ENCODE measurements around the gene RASGRP1.

Gene RASGRP1

DNA sequence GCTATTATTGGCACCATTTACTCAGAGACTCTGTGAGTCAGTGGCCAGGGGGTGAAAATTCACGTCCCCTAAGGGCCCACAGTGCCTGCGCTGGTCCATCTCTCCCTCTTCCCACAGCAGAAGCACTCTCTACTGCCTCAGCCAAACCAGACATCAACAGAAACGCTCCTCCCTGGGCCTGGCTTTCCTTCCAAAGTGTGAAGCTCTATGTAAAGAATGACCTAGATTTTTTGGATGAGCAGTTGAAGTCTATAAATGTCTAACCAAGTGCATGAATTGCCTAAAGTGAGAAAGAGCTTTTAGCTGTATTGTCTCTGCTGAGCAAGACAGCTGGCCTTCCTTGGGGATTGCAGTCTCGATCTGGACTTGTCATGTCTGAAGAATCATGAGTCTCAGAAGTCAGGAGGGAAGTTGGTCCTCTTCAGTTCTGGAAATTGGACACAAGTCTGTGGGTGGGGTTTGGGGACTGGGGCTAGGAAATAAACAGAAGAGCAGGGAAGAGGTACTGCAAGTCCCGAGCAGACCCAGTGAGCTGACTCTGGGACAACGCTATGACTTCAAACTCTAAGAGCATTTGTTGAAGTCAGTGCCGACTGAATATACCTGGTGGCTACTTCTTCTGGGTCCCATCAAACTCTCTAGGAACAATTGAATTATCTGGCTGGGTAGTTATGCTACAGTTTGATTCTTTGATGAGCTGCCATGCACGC lies 29.0 kb downstream of the RASGRP1 start:
- no peak for DNase-seq

- no peak for DNase-seq
Measured at GRCh38 chr15:38534691-38535090, 29.9 kb downstream of the RASGRP1 start.

DNA sequence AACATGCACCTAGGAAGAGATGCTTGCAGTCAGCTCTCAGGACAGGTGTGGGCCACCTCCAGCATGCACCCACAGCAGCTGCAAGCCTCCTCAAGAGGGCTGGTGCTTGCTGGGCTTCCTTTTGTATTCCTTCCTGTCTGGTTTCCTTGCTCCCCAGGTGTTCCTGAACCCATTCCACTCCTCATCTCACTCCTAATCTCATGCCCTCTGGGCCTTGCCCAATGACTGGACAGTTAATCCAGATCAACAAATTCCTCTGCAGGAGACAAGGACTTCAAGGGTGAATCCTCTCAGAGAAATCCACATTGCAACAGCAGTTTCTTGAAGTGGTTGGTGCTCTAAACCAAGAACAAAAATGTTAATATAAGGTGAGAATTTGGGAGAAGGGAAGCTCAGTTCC lies 30.7 kb downstream of the RASGRP1 start:
- DNase-seq: no peak

- DNase-seq: no peak
Measured at GRCh38 chr15:38533416-38533915, 31.1 kb downstream of the RASGRP1 start.

DNA sequence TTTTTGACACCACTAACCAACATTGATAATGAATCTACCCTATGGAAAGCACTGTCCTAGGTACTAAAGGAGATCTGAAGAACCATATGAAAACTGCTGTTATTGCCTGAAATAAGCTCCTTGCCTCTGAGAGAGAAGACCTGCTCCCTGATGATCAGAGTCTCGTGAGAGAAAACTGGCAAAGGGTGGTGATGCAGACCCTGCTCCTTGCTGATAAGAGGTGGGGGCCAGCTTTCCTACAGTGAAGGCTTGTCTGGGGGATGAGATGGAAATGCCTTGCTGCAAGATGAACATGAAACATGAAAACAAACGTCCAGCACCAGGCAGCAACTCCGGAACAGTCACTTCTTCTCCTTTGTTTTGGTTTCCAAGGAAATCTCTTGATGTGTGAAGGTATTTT lies 31.9 kb downstream of the RASGRP1 start:
- no peak for DNase-seq

GRCh38 chr15:38531509-38531908 lies 33.1 kb downstream of the RASGRP1 start:
- no peak for DNase-seq

- DNase-seq: no peak
Measured at GRCh38 chr15:38530113-38530512, 34.5 kb downstream of the RASGRP1 start.

- DNase-seq: no peak
Measured at GRCh38 chr15:38528294-38528693, 36.3 kb downstream of the RASGRP1 start.

DNA sequence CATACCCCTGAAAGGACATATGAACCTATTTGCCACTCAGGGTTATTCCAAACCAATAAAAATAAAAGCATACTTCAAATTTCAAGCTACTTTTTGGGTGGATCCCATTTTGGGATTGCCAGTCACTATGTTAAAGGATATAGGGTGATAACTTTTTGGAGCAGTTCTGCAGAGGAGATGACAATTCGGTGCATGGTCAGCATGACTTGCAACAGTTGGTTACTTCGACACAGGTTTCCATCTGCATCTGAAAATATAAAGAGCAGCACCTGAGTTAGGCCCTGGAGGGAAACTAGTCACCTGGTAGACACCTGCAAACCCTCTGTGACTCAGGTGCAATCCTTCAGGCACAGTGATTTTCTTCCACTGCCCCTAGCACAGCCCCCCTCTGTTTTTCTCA lies 38.5 kb downstream of the RASGRP1 start:
- no peak for DNase-seq

DNA sequence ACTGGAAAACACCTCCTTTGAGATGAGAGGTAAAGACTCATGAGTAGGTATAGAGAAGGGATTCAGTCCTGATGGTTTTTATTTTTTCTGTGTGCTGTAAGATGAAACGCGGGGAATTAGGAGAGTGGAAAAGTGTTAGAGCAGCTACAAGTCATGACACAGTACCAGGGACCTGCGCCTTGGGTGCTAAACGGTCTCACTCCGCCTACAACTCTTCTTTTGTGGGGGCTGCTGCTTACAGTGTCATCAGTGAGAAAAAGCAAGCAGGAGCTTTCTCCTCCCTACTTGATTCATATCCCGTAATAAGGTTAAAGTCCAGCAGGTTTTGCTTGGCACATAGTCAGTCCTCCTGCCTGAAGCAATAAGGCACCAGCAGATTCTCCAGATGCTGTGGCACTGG lies 39.1 kb downstream of the RASGRP1 start:
- DNase-seq: no peak

DNA sequence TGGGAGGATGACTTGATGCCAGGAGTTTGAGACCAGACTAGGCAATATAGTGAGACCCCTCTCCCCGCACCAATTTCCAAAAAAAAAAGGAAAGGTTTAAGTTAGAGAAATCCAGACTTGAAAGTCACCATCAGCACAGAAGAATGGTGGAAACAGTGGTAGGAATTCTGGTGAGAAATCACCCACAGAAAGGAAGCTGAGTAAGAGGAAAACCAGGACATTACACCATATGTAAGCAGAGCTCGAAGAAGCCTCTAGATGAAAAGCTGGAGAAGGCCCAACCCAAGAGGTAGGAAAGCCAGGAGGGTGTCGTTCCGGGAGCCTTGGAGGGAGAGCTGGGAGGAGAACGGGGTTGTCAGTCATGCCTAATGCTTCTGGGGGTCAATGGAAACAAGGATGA lies 40.5 kb downstream of the RASGRP1 start:
- DNase-seq: no peak

DNA sequence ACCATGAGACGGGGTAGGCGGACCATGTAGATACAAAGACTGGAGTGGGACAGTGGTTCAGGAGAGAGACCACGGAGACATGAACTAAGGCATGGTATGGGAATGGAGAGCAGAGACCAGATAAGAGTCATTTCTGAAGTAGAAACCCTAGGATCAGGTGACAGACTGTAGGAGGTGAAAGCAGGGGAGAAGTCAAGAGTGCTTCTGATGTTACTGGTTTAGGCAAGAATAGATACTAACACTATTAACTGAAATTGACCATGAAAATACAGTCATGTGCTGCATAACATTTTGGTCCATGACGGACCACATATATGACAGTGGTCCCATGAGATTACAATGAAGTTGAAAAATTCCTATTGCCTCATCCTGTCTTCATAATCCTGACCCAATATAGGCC lies 41.7 kb downstream of the RASGRP1 start:
- DNase-seq: no peak

DNA sequence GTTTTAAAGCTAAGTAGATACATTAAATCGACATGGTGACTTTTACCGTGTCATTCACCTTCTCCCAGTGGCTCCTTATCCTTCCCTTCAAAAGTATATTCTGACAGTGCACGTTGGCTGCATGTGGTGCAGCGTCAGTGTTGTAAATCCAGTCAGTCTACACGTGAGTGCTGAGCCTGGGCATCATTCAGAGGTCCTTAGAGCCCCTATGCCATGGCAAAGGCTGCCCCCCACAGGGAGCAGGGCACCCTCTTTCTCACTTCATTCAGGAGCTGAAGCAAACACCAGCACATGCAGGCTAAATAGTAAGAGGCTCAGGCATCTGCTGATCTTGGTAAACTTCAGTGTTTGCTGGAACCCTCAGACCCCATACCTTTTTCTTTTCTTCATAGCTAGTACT lies 43.3 kb downstream of the RASGRP1 start:
- DNase-seq: no peak

DNA sequence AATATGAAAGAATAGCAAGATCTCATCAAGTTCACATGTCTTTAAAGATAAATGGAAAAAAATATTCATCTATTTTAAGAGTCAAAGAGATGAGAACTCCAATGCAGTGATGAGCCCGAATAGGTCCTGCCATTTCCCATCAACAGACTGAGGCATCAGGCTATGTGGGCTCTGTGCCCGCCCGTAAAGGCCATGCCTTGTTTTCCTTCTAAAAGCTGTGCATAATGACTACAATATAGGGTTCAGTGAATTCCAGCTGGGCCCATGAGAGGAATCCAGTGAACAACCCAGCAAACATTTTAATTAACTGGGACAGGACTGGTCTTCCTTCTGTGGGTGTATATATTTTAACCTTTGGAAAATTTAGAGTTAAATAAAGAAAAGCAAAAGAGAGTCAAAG lies 44.6 kb downstream of the RASGRP1 start:
- no peak for DNase-seq

- DNase-seq: no peak
Measured at GRCh38 chr15:38518084-38518483, 46.5 kb downstream of the RASGRP1 start.

DNA sequence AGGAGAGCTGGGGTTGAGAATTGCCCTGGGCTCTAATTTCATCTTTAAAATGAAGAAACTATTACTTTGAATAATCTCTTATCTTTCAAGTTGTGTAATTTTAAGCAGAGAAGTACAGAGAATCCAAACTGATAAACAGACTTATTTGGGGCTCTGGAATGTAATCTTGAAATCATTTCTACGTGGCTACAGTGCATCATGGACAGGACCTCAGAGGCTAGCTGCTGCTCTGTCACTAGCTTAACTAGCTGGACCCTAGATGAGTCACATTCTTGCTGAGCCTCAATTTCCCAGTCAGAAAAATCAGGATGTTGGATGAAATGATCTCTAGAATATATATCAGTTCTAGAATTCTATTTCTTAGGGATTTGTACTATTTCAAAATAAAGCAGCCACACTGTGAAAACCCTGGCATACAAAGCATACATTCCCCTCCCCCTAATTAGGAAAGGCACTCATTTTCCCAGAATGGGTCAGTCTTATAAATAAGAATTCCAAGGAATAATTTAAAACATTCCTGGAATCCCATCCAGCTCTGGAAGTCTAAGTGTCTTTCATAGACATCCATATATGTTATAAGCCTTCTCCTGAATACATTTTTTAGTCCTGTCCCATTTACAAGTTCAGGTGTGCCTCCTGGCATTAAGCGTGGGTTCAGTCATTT lies 47.2 kb downstream of the RASGRP1 start:
- no peak for DNase-seq

- DNase-seq: no peak
Measured at GRCh38 chr15:38516626-38517025, 48.0 kb downstream of the RASGRP1 start.

- no peak for DNase-seq
Measured at GRCh38 chr15:38514601-38515000, 50.0 kb downstream of the RASGRP1 start.

- DNase-seq: no peak
Measured at GRCh38 chr15:38512901-38513300, 51.7 kb downstream of the RASGRP1 start.

GRCh38 chr15:38509152-38509551 lies 55.5 kb downstream of the RASGRP1 start:
- no peak for DNase-seq

- DNase-seq: no peak
Measured at GRCh38 chr15:38508647-38509046, 56.0 kb downstream of the RASGRP1 start.

DNA sequence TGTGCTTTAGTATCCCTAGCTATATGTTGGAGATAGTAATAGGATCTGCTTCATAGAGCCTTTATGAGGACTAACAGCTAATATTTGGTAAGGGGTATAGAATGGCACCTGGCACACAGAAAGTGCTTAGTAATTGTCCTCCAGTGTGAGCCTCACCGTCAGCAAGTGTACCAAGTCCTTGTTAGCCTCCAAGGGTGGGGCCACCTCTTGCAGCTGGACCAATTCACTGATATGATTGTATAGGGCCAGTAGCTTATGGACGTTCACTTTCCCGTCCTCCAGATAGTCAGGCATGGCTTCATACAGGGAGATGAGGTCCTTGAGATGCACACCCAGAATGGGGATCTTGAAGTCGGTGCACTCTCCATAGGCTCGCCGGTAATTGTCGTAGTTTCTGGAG lies 57.0 kb downstream of the RASGRP1 start:
- DNase-seq: no peak

GRCh38 chr15:38506997-38507396 lies 57.6 kb downstream of the RASGRP1 start:
- no peak for DNase-seq

DNA sequence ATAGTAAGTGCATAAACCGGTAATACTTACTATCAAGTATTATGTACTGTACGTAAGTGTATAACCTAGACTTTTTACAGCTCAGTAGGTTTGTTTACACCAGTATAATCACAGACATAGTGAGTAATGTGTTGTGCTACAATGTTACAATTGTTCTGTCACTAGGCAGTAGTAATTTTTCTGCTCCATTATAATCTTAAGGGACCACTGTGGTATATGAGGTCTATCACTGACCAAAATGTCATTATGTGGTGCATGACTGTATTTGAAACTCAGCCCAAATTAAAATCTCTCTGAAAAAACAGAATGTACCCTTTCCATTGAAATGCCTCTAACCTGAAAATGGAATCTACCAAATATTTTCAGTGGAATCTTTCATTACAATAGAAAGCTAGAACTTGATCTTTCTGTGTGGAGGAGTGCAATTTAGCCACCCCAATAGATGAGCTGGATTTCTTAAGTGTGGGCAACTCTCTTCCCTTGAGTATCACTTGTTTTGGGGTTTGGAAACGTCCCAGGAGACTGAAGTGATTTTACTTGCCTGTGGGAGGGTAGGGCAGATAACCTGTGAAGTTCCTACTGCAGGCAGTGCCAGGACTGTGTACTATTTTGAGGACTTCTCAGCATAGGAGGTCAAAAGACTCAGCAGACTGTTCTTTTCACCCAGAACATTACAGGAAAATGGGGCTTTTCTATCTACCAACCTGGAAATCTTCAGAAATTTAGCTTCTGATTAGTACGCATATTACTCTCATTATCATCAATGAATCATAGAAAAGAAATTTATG lies 59.7 kb downstream of the RASGRP1 start:
- DNase-seq: no peak
